Endothelial cell of umbilical vein (primary cell): ENCODE results near the gene PODNL1. TPM values are rescaled to one million over a fixed set of nuclear protein-coding genes. Genes with fewer than 3 reads are reported as not detected.

Experiments
- BruUV-seq: library from RNA; stranded (reverse); fragments of 400-500 nt; replicated peaks from 2 replicates; lab custom pipeline; 2021; lab: Mats Ljungman, UMichigan
- CTCF ChIA-PET: fragments of 300-600, 350-600 bp; sonication (Branson Sonifier 250); formaldehyde crosslinking; loops from one replicate; lab custom pipeline; 2021; ENCODE audit warnings: antibody characterized with exemption, inconsistent platforms; lab: Charles Lee
- POLR2A ChIA-PET: fragments of 300-600, 350-600 bp; sonication (Branson Sonifier 250); formaldehyde crosslinking; loops from one replicate; lab custom pipeline; 2021; ENCODE audit warnings: antibody characterized with exemption, inconsistent platforms; lab: Charles Lee
- DNase-seq: peaks from one replicate; pipeline ENCODE4 v3.0.0-alpha.2; 2011; ENCODE audit warnings: low read depth, low spot score
- FAIRE-seq: peaks from 2 replicates; lab custom pipeline; 2011; peaks lifted over from hg19 to GRCh38; lab: Jason Lieb, UNC
- H2AFZ ChIP-seq: 2 replicates; pipeline ENCODE4 v1.6.0; 2012; ENCODE audit warnings: low read depth, low read length, control low read depth, inconsistent platforms
- H3K27ac ChIP-seq: 2 replicates; pipeline ENCODE4 v1.5.1; 2011; ENCODE audit warnings: low read depth, mild to moderate bottlenecking, control low read depth, low read length, moderate library complexity; ENCODE audit not compliant: insufficient read depth
- H3K27me3 ChIP-seq, 2 experiments: 2 replicates each; pipeline versions ENCODE4 v1.6.0 to v1.6.1; 2011; ENCODE audit warnings: low read length in 2 of 2, mixed read lengths in 1 of 2; ENCODE audit not compliant: control insufficient read depth in 2 of 2, insufficient read depth in 2 of 2
- H3K36me3 ChIP-seq, 2 experiments: 2 replicates in 1 of 2; 3 replicates in 1 of 2; pipeline ENCODE4 v1.5.1; 2011; ENCODE audit warnings: low read length in 2 of 2, mild to moderate bottlenecking in 1 of 2, moderate library complexity in 1 of 2; ENCODE audit not compliant: control insufficient read depth in 2 of 2, insufficient read depth in 2 of 2; ENCODE audit errors: extremely low read depth in 1 of 2
- H3K4me1 ChIP-seq: 3 replicates; pipeline ENCODE4 v1.5.1; 2011; ENCODE audit warnings: mild to moderate bottlenecking, low read length; ENCODE audit not compliant: control insufficient read depth, insufficient read depth; ENCODE audit errors: extremely low read depth
- H3K4me2 ChIP-seq: 2 replicates; pipeline ENCODE4 v1.6.1; 2011; ENCODE audit warnings: low read length, control low read depth, mixed read lengths; ENCODE audit not compliant: insufficient read depth
- H3K4me3 ChIP-seq, 3 experiments: fragments of 200-600 bp in 1 of 3; sonication (generic), shearing (Covaris generic) in 1 of 3; replicated peaks in 1 of 3; 2 replicates each; pipeline ENCODE4 v1.5.1; 2011 to 2016; ENCODE audit warnings: control low read depth in 3 of 3, low read length in 3 of 3, mild to moderate bottlenecking in 2 of 3, inconsistent platforms in 1 of 3, low read depth in 1 of 3, moderate library complexity in 1 of 3; ENCODE audit not compliant: insufficient read depth in 1 of 3
- H3K79me2 ChIP-seq: 2 replicates; pipeline ENCODE4 v1.6.0; 2012; ENCODE audit warnings: low read length, inconsistent platforms; ENCODE audit not compliant: control insufficient read depth, insufficient read depth
- H3K9ac ChIP-seq: replicated peaks from 2 replicates; pipeline ENCODE3; 2011; ENCODE audit warnings: low read length, control low read depth; ENCODE audit not compliant: insufficient read depth; ENCODE audit errors: extremely low read depth
- H3K9me1 ChIP-seq: replicated peaks from 3 replicates; pipeline ENCODE4 v1.6.0; 2011; ENCODE audit warnings: mild to moderate bottlenecking, low read length; ENCODE audit not compliant: control insufficient read depth, insufficient read depth; ENCODE audit errors: extremely low read depth
- H3K9me3 ChIP-seq: replicated peaks from 2 replicates; pipeline ENCODE4 v1.5.1; 2012; ENCODE audit warnings: low read length, inconsistent platforms; ENCODE audit not compliant: control insufficient read depth, insufficient read depth
- H4K20me1 ChIP-seq: replicated peaks from 2 replicates; pipeline ENCODE3; 2011; ENCODE audit warnings: mild to moderate bottlenecking, low read length; ENCODE audit not compliant: control insufficient read depth, insufficient read depth; ENCODE audit errors: extremely low read depth
- CTCF ChIP-seq, 2 donors: IDR thresholded peaks; 1 replicate in 1 of 2; 2 replicates in 1 of 2; pipeline ENCODE4 v1.5.1; 2011; ENCODE audit warnings: low read length in 2 of 2, mild to moderate bottlenecking in 2 of 2, moderate library complexity in 2 of 2, control low read depth in 1 of 2, inconsistent platforms in 1 of 2, low read depth in 1 of 2; ENCODE audit not compliant: insufficient read depth in 1 of 2; ENCODE audit errors: extremely low read depth in 1 of 2
- EZH2 ChIP-seq: IDR thresholded peaks from 2 replicates; pipeline ENCODE4 v1.6.1; 2012; ENCODE audit warnings: borderline replicate concordance, low read depth, mild to moderate bottlenecking, moderate library complexity, low read length, inconsistent platforms; ENCODE audit not compliant: severe bottlenecking
- FOS ChIP-seq: IDR thresholded peaks from 2 replicates; pipeline ENCODE4 v1.6.1; 2011; ENCODE audit warnings: mild to moderate bottlenecking, low read length, moderate library complexity, borderline replicate concordance; ENCODE audit not compliant: insufficient read depth
- GATA2 ChIP-seq: IDR thresholded peaks from 2 replicates; pipeline ENCODE4 v1.7.0; 2011; ENCODE audit warnings: low read depth, mild to moderate bottlenecking, moderate library complexity, mixed read lengths, low read length; ENCODE audit not compliant: insufficient read length, insufficient read depth
- JUN ChIP-seq: IDR thresholded peaks from 2 replicates; pipeline ENCODE4 v1.6.1; 2011; ENCODE audit warnings: borderline replicate concordance, low read depth; ENCODE audit not compliant: insufficient read length, insufficient read depth
- MAX ChIP-seq: IDR thresholded peaks from 2 replicates; pipeline ENCODE4 v1.6.1; 2011; ENCODE audit not compliant: insufficient read depth, insufficient read length
- MYC ChIP-seq: IDR thresholded peaks from one replicate; pipeline ENCODE4 v1.6.1; 2011; ENCODE audit warnings: mild to moderate bottlenecking, low read depth, low read length
- POLR2A ChIP-seq: IDR thresholded peaks from 2 replicates; pipeline ENCODE4 v1.6.1; 2012; ENCODE audit warnings: low read depth, mild to moderate bottlenecking, control low read depth, low read length
- POLR2AphosphoS5 ChIP-seq: IDR thresholded peaks from 2 replicates; pipeline ENCODE4 v1.6.1; 2012; ENCODE audit warnings: low read depth, mild to moderate bottlenecking, control low read depth, low read length, moderate library complexity; ENCODE audit not compliant: insufficient read depth
- dilution Hi-C: fragments of 300-500 bp; cut with MboI; formaldehyde crosslinking; loops from one replicate; pipeline ENCODE4 v1.15.0; 2019; ENCODE audit warnings: low sequenced_read_pairs; ENCODE audit not compliant: extremely low pct_ligation_motif_present
- intact Hi-C: fragments of 100-400 bp; cut with micrococcal nuclease; formaldehyde crosslinking; loops from one replicate; pipeline ENCODE4 v1.10.0; 2022
- polyA plus RNA-seq, 4 experiments: library from polyadenylated mRNA; depleted of rRNA in 3 of 4; stranded (reverse) in 3 of 4; unstranded in 1 of 4; fragments of >200 nt; gene quantifications; 2 replicates each; pipeline versions ENCODE4 v1.2.1 to v1.2.3, GENCODE V29; 2011 to 2012; ENCODE audit warnings: missing spikeins in 1 of 4
- total RNA-seq: library from RNA; stranded (reverse); gene quantifications from 2 replicates; pipeline ENCODE4 v1.2.3, GENCODE V29; 2021

The PODNL1 gene
- total and polyA plus RNA-seq, 2 donors (not counting 3 experiments of a cell fraction or from before 2014, with no cell fraction given) = 0.21 TPM; not detected in 1

GRCh38 chr19:13984875-13985741, 46.9 kb upstream of the PODNL1 start:
- no peak for TF ChIP-seq MAX
- no peak for TF ChIP-seq POLR2AphosphoS5
- TF ChIP-seq CTCF (IDR thresholded peaks at IDR 0.05; ENCODE audit: extremely low read depth in 1 of 2, insufficient read depth in 1 of 2, low read depth in 1 of 2, low read length in 2 of 2) = no peak
- TF ChIP-seq MYC = no peak
- TF ChIP-seq GATA2 = no peak
- no peak for TF ChIP-seq JUN
- TF ChIP-seq POLR2A = no peak
- TF ChIP-seq FOS = no peak
- no peak for TF ChIP-seq EZH2
- H3K36me3 ChIP-seq = peaks cover 0 to 2% of the 10 kb centered on the region in 2 experiments
- no peaks in the 10 kb centered on the region for H3K79me2 ChIP-seq
- H4K20me1 ChIP-seq = no peaks in the 10 kb centered on the region
- FAIRE-seq (no peak), DNase-seq (no peak)
- intact Hi-C loops = no loop called here
- no peak overlapping the region for H3K9ac ChIP-seq
- no peak overlapping the region for H3K4me3 ChIP-seq
- H3K4me1 ChIP-seq = peaks cover 22% of the 10 kb centered on the region
- H3K27ac ChIP-seq = no peak overlapping the region
- dilution Hi-C loops = no loop called here
- no peak overlapping the region for H2AFZ ChIP-seq
- H3K27me3 ChIP-seq = no peaks in the 10 kb centered on the region
- no peaks in the 10 kb centered on the region for H3K9me1 ChIP-seq
- no peak overlapping the region for H3K4me2 ChIP-seq
- BruUV-seq = no TSS peak
- ChIA-PET CTCF (interaction anchor here (0.9 kb wide), 1 partner anchor 47 kb away, joined by 3 read pairs; the partner anchor contains the start of gene IL27RA), POLR2A (no interaction called here)
- H3K9me3 ChIP-seq = no peaks in the 10 kb centered on the region
